H1 (cell line): ENCODE data around the gene UBE2F.

Experiments used
- BCL11A ChIP-seq, 2 experiments: IDR thresholded peaks; one replicate each; pipeline ENCODE4 v1.6.1; 2011; ENCODE audit warnings: low read depth in 2 of 2, low read length in 2 of 2, mild to moderate bottlenecking in 2 of 2
- CEBPB ChIP-seq: IDR thresholded peaks from 2 replicates; pipeline ENCODE4 v1.6.1; 2012; ENCODE audit warnings: low read depth, low read length
- CHD2 ChIP-seq: IDR thresholded peaks from 2 replicates; pipeline ENCODE4 v1.6.1; 2012; ENCODE audit warnings: low read length, improper control_type of control experiment
- CTCF ChIP-seq, 3 experiments: IDR thresholded peaks; 1 replicate in 2 of 3; 2 replicates in 1 of 3; pipeline versions ENCODE4 v1.5.1 to v1.6.1; 2011; ENCODE audit warnings: low read length in 3 of 3, mild to moderate bottlenecking in 3 of 3, inconsistent platforms in 2 of 3, low read depth in 1 of 3, moderate library complexity in 1 of 3; ENCODE audit not compliant: insufficient read depth in 1 of 3; ENCODE audit errors: control extremely low read depth in 1 of 3
- EGR1 ChIP-seq: IDR thresholded peaks from 2 replicates; pipeline ENCODE4 v1.6.1; 2011; ENCODE audit warnings: low read depth, low read length, borderline replicate concordance
- JUN ChIP-seq: IDR thresholded peaks from 2 replicates; pipeline ENCODE4 v1.6.1; 2011; ENCODE audit warnings: low read depth, mild to moderate bottlenecking, improper control_type of control experiment, low read length
- MAFK ChIP-seq: IDR thresholded peaks from 2 replicates; pipeline ENCODE4 v1.6.1; 2012; ENCODE audit warnings: low read depth, mild to moderate bottlenecking, improper control_type of control experiment, low read length
- POLR2A ChIP-seq, 2 experiments: IDR thresholded peaks; 1 replicate in 1 of 2; 2 replicates in 1 of 2; pipeline ENCODE4 v1.6.1; 2011; ENCODE audit warnings: low read depth in 2 of 2, low read length in 2 of 2, mild to moderate bottlenecking in 2 of 2; ENCODE audit errors: control extremely low read depth in 1 of 2
- POLR2AphosphoS5 ChIP-seq: IDR thresholded peaks from 2 replicates; pipeline ENCODE4 v1.6.1; 2011; ENCODE audit warnings: low read depth, low read length
- RAD21 ChIP-seq, 2 experiments: IDR thresholded peaks in 1 of 2; conservative IDR thresholded peaks in 1 of 2; 2 replicates each; pipeline ENCODE4 v1.6.1; 2011; ENCODE audit warnings: low read depth in 2 of 2, low read length in 2 of 2, improper control_type of control experiment in 1 of 2, inconsistent platforms in 1 of 2, mild to moderate bottlenecking in 1 of 2, moderate library complexity in 1 of 2
- SIRT6 ChIP-seq: IDR thresholded peaks from one replicate; pipeline ENCODE4 v1.7.1; 2012; ENCODE audit warnings: low read length, inconsistent platforms
- SIX5 ChIP-seq: IDR thresholded peaks from 2 replicates; pipeline ENCODE4 v1.6.1; 2011; ENCODE audit warnings: mild to moderate bottlenecking, low read depth, low read length
- TAF1 ChIP-seq: IDR thresholded peaks from 2 replicates; pipeline ENCODE4 v1.6.1; 2011; ENCODE audit warnings: mild to moderate bottlenecking, low read depth, low read length
- USF2 ChIP-seq: IDR thresholded peaks from 2 replicates; pipeline ENCODE4 v1.6.1; 2011; ENCODE audit warnings: low read length, improper control_type of control experiment

GRCh38 chr2:238053191-238053776 is 86.5 kb downstream of the UBE2F start:
- TF ChIP-seq POLR2A (IDR thresholded peaks at IDR 0.05; ENCODE audit: control extremely low read depth in 1 of 2, low read depth in 2 of 2, low read length in 2 of 2) = no peak
- no peak for TF ChIP-seq EGR1
- TF ChIP-seq CEBPB = no peak
- no peak for TF ChIP-seq BCL11A (IDR thresholded peaks at IDR 0.05; ENCODE audit: low read depth in 2 of 2, low read length in 2 of 2)
- no peak for TF ChIP-seq JUN
- TF ChIP-seq CTCF (IDR thresholded peaks at IDR 0.05; ENCODE audit: control extremely low read depth in 1 of 3, insufficient read depth in 1 of 3, low read depth in 1 of 3, low read length in 3 of 3) = no peak
- TF ChIP-seq SIX5 = no peak
- TF ChIP-seq TAF1 = no peak
- no peak for TF ChIP-seq CHD2
- TF ChIP-seq USF2 = no peak
- no peak for TF ChIP-seq MAFK
- no peak for TF ChIP-seq POLR2AphosphoS5
- no peak for TF ChIP-seq SIRT6
- TF ChIP-seq RAD21 (IDR thresholded peaks at IDR 0.05 in 1 of 2, conservative IDR thresholded peaks at IDR 0.05 in 1 of 2; ENCODE audit: low read depth in 2 of 2, low read length in 2 of 2) = no peak
